HG03354 (cell line): ENCODE results near the gene NKAPL.

Experiments used
- ATAC-seq: cut with Tn5 transposase; IDR thresholded peaks from one replicate; pipeline ENCODE4 v1.9.1; 2021; ENCODE audit warnings: mild to moderate bottlenecking; ENCODE audit not compliant: unreplicated experiment, poor library complexity, severe bottlenecking

The NKAPL gene

GRCh38 chr6:28243946-28244345, 15.2 kb upstream of the NKAPL start:
- ATAC-seq: no peak

- no peak for ATAC-seq
Observed at GRCh38 chr6:28245206-28245941, 13.7 kb upstream of the NKAPL start.

- no peak for ATAC-seq
Observed at GRCh38 chr6:28248916-28249315, 10.2 kb upstream of the NKAPL start.

- ATAC-seq: no peak
Observed at GRCh38 chr6:28250747-28251146, 8.3 kb upstream of the NKAPL start.

DNA sequence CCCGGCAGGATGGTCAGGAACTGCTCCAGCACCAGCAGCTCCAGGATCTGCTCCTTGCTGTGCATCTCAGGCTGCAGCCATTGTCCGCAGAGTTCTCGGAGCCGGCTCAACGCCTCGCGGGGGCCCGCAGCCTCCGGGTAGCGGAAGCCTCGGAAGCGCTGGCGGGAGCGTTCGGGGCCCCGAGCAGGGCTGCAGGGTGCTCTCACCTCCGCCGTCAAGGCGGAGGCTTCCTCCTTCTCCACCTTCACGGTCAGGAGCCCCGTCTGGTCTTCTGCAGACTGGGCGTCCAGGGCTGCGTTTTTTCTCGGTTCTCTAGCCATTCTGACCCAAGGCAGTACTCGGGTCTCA, 7.5 kb upstream of the NKAPL start:
- peak; percentile 64 for ATAC-seq

- peak; percentile 77 for ATAC-seq
Observed at GRCh38 chr6:28252009-28252975, 6.8 kb upstream of the NKAPL start, which contains the start of gene ZKSCAN4. Gene ZKSCAN4, minus strand, starts transcription at chr6:28252269. Its CDS starts 289 bp downstream, at chr6:28251980.

DNA sequence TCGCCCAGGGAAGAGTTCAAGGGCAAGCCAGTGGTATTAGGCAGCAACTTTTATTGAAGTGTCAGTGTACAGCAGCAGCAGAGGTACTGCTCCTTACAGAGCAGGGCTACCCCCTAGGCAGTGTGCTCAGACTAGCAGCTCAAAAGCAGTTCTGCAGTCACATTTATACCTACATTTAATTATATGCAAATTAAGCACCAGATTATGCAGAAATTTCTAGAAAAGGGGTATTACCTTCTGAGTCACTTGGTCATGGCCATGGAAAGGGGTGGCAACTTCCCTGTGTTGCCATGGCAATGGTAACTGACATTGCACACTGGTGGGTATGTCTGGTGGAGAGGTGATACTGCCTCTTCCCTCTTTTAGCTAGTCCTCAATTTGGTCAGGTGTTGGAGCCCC, 5.0 kb upstream of the NKAPL start:
- ATAC-seq: no peak

- no peak for ATAC-seq
Observed at GRCh38 chr6:28257042-28257441, 2.1 kb upstream of the NKAPL start.

DNA sequence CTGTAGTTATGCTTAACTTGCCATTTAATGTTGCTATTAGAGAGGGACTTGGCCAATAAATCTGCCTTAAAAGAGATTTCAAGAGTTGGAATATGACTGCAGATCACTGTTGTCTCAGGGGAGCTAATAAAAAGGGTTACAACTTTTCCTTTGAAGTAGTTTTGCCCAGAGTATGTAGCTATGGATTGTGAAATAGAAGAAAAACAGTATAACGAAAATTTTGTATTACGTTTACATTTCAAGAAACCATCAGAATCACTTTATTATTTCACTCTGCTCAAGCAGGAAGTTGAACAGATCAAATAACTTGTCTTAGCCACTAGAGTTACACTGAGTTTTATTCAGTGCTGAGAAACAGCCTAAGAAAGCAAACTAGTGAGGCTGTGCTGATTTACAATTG, 4.8 kb downstream of the NKAPL start:
- no peak for ATAC-seq

DNA sequence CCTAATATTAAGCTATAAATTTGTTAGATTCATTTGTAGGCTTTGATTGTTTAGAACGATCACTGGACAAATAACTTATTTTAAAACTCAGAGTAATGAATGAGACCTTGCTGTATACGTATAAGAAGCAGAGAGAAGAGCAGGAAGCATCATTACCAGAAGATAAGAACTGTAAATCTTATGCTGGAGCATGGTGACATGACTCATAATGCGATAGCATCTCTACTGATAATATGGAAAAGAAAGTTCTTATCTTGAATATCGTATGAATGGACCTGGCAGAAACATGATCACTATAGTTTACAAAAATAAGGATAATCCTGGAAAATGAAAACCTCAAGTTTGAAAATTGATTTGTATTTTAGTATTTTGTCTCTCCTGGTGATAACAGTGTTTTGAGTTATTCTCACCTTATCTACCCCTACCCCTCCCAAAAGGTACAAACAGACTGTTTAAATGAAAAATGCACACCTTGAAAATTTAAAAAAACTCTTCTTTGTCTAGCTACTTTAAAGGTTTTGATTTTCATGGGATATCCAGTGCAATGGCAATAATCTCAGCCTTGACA, 5.8 kb downstream of the NKAPL start:
- ATAC-seq: no peak

DNA sequence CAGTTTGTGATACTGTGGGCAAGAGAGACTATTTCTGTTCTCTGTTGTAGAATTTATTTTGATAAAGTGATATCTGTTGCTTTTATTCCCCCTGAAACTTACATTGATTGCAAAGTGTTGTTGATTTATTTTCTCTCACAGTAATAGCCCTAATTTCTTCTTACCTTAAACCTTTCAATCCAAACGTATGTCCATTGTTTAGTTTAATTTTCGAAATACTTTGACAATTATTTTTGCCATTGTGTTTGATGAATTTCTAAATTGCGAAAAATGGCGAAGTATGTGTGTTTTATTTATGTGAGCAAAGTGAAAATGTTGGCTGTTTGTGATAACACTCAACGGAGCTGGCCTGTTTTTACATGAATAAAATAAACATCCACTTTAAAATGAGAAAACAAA, 7.5 kb downstream of the NKAPL start:
- ATAC-seq: no peak

DNA sequence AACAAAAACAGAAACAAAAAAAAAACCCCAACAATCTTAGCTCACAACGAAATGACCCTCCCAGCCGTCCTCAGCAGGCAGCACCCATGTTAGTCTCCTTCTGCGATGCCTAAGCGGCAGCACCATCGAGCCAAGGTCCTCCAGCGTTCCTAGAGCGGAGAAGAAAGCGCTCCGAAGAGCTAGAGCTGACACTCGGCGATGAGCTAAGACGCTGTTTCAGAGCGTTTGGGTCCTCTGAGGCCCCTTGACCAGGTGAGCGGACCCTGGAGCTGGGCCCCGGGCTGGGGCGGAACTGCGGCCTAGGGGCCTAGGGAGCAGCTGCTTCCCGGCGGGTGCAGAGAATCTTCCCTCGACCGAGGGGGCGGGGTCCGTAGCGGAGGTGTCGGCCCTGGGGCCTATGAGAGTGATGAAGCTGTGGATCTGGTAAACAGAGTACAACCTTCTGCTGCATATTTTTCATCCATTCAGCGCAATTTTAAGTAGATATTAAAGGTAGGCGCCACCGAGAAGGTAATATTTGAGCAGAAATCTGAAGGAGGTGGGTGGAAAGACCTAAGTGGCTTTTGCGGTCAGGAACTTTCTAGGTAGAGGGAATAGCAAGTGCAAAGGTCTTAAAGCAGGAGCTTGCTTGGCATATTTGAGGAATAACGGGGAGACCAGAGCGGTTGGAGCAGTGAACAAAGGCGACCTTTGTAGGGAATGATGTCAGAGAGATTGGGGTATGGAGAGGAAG, 8.0 kb downstream of the NKAPL start, which contains the start of gene ZSCAN26:
TSS of gene ZSCAN26 (plus strand) at position 182 of the 733 bp plus-strand sequence. CDS start 4,777 bp downstream, outside the sequence.
- peak; percentile 90 for ATAC-seq

- peak; percentile 5 for ATAC-seq
Observed at GRCh38 chr6:28267695-28268059, 8.6 kb downstream of the NKAPL start.

DNA sequence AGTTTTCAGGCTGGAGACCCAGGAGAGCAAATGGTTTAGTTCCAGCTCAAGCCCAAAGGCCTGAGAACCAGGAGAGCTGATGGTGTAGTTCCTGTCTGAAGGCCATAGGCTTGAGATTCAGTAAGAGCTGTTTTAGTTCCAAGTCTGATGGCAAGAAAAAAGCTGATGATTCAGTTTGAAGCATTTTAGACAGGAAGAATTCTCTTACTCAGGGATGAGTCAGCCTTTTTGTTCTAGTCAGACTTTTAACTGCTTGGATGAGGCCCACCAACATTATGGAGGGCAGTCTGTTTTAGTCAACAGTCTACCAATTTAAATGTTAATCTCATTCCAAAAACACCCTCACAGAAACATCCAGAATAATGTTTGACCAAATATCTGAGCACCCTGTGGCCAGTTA, 10.4 kb downstream of the NKAPL start:
- ATAC-seq: no peak

DNA sequence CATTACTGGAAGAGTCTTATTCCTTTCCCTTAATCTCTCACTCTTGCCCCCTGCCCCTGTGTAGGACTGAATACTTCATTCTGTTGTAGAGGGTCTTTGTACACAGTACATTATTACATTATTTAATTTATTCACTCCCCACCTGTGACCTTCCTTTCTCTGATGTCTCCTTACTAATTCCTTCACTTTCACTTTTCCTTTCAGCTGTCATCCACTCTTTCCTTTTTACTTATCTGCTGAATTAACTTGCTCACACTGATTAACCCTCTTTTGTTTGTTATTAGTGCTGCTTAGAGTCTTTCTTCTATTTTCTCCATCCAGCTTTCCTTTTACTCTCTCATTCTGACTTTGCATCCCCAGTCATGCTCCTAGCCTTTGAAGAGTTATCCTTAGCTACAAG, 15.8 kb downstream of the NKAPL start:
- ATAC-seq: no peak

- ATAC-seq: no peak
Observed at GRCh38 chr6:28277746-28278145, 18.6 kb downstream of the NKAPL start.

DNA sequence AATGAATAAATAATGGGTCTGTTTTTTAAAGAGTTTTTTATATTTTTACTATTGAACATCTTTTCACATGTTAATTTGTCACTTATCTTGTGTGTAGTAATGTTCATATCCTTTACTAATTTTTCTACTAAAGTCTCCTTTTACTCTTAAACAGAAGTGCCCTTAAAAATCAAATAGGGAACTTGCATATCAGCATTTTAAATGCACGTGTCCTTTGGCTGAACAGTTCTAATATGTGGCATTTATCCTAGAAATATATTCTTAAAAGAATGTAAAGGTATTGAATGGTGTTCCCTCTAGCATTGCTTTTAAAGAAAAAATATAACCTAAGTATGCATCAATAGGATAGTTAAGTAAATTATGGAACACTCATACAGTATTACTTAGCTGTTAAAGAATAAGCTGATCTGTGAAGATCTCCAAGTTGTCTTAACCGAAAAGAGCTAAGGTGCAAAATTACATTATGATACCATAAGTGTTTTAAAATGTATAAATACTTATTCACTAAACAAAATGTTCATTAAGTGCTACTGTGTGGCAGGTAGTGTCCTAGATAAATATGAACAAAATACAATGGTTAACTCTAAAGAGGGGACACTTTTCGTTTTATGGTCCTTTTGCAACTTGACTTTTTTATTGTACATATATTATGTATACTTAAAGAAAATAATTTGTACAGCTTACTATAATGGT, 21.6 kb downstream of the NKAPL start:
- no peak for ATAC-seq

- ATAC-seq: peak; percentile 86
Observed at GRCh38 chr6:28281288-28282064, 22.4 kb downstream of the NKAPL start, which contains the start of gene PGBD1. Gene PGBD1, plus strand, starts transcription at chr6:28281572. Its CDS starts 2,242 bp downstream, at chr6:28283814.
